GM06990 (cell line): ENCODE results near the gene PGA4.
"Not testable (repeated sequence)": the region's sequence is repeated elsewhere in the genome, so short reads cannot be mapped to it uniquely, and the experiment has no call there.

Experiments
- DNase-seq: peaks from one replicate; pipeline ENCODE4 v3.0.0-alpha.2; 2011; ENCODE audit not compliant: insufficient read length; ENCODE audit errors: extremely low read depth
- H3K27me3 ChIP-seq: replicated peaks from 2 replicates; pipeline ENCODE4 v1.6.0; 2011; ENCODE audit warnings: low read length; ENCODE audit not compliant: control insufficient read depth, insufficient read depth
- H3K36me3 ChIP-seq: 2 replicates; pipeline ENCODE4 v1.5.1; 2011; ENCODE audit warnings: low read length; ENCODE audit not compliant: control insufficient read depth, insufficient read depth
- H3K4me3 ChIP-seq: replicated peaks from 2 replicates; pipeline ENCODE4 v1.5.1; 2011; ENCODE audit warnings: low read depth, mild to moderate bottlenecking, control low read depth, low read length
- TF ChIP-seq, protein P1 (sequence below): IDR thresholded peaks from 2 replicates; pipeline ENCODE4 v1.5.1; 2011; ENCODE audit warnings: low read length, control low read depth, mild to moderate bottlenecking, inconsistent platforms; ENCODE audit not compliant: insufficient read depth, poor library complexity, severe bottlenecking

PGA4 gene

GRCh38 chr11:61198361-61198760 lies 23.8 kb upstream of the PGA4 start:
- Histone ChIP-seq H3K4me3 (no peak overlapping the region), H3K36me3 (no peaks in the 10 kb centered on the region), H3K27me3 (no peaks in the 10 kb centered on the region; the same call in none of the 2 replicates)
- DNase-seq = no peak
- TF ChIP-seq, protein P1, sequence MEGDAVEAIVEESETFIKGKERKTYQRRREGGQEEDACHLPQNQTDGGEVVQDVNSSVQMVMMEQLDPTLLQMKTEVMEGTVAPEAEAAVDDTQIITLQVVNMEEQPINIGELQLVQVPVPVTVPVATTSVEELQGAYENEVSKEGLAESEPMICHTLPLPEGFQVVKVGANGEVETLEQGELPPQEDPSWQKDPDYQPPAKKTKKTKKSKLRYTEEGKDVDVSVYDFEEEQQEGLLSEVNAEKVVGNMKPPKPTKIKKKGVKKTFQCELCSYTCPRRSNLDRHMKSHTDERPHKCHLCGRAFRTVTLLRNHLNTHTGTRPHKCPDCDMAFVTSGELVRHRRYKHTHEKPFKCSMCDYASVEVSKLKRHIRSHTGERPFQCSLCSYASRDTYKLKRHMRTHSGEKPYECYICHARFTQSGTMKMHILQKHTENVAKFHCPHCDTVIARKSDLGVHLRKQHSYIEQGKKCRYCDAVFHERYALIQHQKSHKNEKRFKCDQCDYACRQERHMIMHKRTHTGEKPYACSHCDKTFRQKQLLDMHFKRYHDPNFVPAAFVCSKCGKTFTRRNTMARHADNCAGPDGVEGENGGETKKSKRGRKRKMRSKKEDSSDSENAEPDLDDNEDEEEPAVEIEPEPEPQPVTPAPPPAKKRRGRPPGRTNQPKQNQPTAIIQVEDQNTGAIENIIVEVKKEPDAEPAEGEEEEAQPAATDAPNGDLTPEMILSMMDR = no peak

DNA sequence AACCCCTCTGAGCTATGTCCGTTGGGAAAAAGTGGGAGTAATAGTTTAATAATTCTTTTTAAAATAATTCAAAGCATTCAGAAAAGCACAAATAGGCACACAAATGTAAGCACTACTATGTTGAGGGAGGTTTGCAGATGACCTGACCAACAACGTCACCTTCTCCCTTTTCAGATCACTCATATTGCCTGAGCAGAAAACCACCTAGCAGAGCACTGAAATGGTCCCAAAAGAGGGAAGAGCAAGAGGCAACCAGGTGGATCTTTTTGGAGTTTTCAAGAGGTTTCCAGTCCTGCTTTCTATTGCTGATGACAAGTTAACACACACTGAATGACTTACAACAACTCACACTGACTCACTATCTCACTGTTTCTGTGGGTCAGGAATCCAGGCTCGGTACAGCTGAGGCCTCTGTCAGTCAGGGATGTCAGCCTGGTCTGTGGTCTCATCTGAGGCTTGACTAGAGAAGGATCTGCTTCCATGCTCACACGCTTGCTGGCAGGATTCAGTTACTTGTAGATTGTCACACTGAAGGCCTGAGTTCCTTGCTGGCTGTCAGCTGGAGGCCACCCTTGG lies 23.1 kb upstream of the PGA4 start:
- Histone ChIP-seq H3K36me3 (no peaks in the 10 kb centered on the region), H3K27me3 (no peaks in the 10 kb centered on the region; the same call in none of the 2 replicates), H3K4me3 (no peak overlapping the region)
- TF ChIP-seq, protein P1 = no peak
- no peak for DNase-seq

DNA sequence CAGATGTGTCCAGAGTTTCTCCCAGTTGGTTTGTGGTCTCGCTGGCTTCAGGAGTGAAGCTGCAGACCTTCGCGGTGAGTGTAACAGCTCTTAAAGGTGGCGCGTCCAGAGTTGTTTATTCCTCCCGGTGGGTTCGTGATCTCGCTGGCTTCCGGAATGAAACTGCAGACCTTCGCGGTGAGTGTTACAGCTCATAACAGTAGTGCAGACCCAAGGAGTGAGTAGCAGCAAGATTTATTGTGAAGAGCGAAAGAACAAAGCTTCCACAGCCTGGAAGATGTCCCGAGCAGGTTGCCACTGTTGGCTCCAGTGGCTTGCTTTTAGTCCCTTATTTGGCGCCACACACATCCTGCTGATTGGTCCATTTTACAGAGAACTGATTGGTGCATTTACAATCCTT lies 20.7 kb upstream of the PGA4 start:
- no peaks in the 10 kb centered on the region for H3K36me3 ChIP-seq
- H3K27me3 ChIP-seq = no peaks in the 10 kb centered on the region; the same call in none of the 2 replicates
- no peak for DNase-seq
- TF ChIP-seq, protein P1 = no peak
- H3K4me3 ChIP-seq = no peak overlapping the region

DNA sequence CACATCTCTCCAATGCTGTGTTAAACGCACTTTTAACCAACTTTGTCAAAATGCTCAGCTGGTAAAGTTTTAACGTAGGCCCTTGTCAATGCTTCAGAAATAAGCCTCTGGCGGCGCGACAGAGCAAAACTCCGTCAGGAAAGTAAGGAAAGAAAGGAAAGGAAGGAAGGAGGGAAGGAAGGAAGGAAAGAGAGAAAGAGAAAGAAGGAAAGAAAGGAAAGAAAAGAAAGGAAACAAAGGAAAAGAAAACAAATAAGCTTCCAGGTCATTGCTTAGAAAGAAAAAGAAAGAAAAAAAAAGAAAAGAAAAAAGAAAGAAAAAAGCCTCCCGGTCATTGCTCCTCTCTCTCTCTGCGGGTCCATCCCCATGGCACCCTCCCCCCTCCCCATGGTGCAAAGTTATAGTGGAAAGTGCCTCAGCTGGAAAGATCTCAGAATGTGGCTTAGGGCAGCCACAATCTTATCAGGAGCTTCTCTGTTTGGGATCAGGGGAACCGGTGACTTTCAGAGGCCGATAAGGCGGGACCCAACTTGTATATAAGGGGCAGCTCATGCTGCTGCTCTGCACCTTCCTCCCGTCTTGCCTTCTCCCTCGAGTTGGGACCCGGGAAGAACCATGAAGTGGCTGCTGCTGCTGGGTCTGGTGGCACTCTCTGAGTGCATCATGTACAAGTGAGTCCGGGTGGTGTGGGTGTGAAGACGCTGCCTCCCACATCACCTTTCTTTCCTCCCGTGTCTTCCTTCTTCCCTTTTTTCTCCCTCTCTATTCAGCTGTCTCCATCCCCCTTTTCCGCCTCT lies 19.0 kb upstream of the PGA4 start, which contains the start of gene PGA3:
TSS of gene PGA3 (plus strand) at position 566 of the 797 bp plus-strand sequence. CDS start at position 616, 50 bp downstream.
- H3K4me3 ChIP-seq, H3K27me3 ChIP-seq, H3K36me3 ChIP-seq, DNase-seq: not testable (repeated sequence)

DNA sequence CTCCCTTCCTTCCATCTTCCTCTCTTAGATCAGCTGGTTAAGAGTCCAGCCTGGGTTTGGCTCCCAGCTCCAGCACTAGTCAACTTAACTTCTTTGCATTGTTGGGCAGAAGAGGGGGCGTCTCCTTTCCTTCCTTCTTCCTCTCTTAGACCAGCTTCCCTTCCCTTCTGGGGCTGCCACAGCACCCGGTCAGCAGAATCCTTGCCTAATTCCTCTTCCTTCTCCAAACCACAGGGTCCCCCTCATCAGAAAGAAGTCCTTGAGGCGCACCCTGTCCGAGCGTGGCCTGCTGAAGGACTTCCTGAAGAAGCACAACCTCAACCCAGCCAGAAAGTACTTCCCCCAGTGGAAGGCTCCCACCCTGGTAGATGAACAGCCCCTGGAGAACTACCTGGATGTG lies 18.3 kb upstream of the PGA4 start:
- not testable (repeated sequence) for H3K27me3 ChIP-seq, DNase-seq, H3K4me3 ChIP-seq, H3K36me3 ChIP-seq

DNA sequence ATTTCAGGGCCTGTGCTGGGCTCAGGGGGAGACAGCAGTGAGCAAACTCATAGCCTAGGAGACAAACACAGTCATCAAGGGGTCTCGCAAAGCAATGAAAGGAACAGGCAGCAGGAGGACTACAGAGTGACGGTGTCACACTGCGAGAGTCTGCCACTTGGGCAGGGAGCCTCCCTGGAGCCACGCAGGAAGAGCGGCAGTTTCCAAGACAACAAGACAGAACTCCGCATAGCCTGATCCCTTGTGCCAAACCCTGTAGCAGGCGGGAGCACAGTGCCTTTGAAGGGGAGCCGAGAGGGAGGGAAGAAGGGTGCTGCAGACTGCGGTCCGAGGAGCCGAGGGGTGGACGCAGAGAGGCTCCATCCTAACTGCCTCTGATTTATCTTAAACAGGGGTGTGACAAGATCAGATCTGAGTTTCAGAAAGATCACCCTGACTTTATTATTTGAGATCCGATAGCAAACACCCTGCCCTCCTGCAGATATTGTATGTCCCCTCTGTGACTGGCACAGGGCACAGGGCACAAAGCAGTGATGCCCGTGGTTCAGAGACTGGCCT lies 17.6 kb upstream of the PGA4 start:
- not testable (repeated sequence) for DNase-seq, H3K27me3 ChIP-seq, H3K4me3 ChIP-seq, H3K36me3 ChIP-seq

DNA sequence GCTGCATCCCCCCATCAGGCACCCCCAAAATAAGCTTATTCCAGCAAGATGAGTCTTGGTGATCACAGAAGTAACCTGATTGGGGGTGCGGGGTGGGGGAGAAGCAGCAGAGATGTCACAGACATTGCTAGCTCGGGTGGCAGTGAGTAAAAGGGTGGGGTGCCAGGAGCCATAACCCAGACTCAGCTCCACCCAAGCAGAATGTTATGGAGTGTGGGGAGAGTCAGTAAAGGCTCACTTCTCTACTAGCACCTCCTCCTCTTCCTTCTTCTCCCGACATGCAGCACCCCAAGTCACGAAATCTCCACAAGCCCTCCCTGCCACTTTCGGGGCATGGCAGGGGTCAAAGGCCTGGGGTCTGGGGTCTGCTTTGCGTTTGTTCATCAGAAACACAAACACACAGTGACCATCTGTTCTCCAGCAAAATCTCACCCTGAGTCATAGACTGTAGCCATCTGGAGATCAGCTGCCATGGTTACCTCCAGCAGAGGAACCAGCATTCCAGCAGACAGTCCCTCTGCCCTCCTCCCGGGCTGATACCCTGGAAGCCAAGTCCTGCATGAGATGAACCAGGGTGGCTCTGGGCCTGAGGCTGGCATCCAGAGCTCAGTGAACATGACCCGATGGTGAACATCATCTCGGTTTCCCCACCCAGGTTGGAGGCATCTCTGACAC lies 14.4 kb upstream of the PGA4 start:
- not testable (repeated sequence) for H3K4me3 ChIP-seq, H3K27me3 ChIP-seq, H3K36me3 ChIP-seq, DNase-seq

DNA sequence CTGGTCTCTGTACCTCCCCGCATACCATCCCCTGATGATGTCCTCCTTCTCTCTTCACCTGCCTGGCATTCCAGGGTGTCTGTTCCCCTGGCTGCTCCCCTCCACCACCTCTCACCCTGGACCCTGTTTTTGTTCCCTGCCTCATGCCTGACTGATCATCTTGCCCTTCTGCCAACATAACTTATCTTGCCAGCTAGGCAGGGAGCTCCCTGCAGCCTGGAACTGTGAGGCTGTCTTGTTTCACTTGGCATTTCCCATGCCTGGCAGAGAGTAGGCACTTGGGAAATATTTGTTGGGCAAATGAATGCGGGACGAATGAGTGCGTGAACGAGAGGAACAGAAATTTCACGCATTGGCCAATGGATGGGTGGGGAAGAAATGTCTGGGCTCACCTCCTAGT lies 11.5 kb upstream of the PGA4 start:
- not testable (repeated sequence) for DNase-seq, H3K36me3 ChIP-seq, H3K27me3 ChIP-seq, H3K4me3 ChIP-seq

GRCh38 chr11:61211327-61211952 lies 10.7 kb upstream of the PGA4 start:
- H3K36me3 ChIP-seq, DNase-seq, H3K4me3 ChIP-seq, H3K27me3 ChIP-seq: not testable (repeated sequence)

DNA sequence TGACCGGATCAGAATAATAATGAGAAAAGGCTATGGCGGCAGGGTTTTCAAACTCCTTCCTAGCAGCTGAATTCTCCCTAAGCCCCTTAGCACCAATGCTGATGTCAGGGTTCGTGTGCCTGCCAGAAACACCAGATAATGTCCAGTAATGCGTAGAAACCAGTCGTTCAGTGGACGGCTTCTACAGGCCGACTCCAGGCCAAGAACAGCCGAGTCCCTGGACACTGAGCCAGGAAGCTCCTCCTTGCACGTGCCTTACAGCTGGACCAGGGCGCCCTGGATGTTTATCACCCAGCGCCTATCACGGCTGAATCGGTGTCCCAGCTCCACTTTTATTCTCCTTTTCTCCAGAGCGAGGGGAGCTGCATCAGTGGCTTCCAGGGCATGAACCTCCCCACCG lies 9.9 kb upstream of the PGA4 start:
- DNase-seq, H3K4me3 ChIP-seq: not testable (repeated sequence)

More for the DNA sequence above, 9.9 kb upstream of the PGA4 start:
- not testable (repeated sequence) for H3K27me3 ChIP-seq, H3K36me3 ChIP-seq
